Skeletal muscle cell (primary cell): ENCODE measurements around the gene NCOA5.

Experiments used
- DNase-seq: peaks from one replicate; pipeline ENCODE4 v3.0.0-alpha.2; 2010; ENCODE audit warnings: low read depth
- H3K4me3 ChIP-seq: 2 replicates; pipeline ENCODE4 v1.5.1; 2011; ENCODE audit warnings: low read depth, mild to moderate bottlenecking, control low read depth, low read length, moderate library complexity

Gene NCOA5

DNA sequence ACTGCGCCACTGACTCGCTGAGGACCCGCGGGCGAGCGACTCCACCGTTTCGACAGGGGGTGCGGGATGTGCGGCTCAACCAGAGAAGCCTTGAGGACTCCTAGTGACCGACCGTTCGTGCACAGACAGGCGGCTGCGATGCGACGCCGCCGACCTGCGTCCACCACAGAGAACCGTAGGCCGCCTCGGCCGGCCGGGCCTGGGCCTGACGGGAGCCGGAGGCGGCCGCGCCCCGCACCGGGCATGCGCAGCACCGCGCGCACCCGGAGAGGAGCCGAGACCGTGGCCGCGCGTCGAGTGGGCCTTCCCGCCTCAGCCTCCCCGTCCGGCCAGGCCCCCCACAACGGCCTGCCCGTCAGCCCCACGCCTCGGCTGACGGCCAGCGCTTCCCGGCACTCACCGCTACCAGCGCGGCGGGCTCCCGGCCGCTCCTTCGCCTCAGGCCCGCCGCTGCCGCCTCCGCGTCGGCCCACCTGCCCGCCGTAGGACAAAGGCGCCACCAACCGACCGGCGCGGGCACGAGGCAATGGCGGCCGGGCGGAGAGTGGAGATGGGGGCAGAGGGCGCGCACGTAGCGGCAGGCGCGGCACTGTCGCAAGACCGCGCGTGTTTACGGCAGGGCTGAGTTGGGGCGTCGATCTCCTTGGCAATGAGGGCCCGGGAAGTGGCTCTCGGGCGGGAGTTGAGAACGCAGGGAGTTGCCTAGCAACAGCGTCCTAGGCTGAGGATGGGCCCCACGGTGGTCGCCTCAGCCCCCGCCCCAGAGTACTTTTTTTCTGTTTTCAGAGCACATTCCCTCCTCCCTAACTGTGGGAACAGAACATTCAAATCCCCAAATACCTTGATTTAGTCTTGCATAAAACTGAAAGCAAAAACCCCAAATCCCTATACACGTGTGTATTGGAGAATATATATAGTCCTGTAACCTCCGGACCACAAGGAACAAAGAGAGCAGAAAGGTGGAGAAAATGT is at the start of gene NCOA5:
Gene NCOA5 (minus strand): TSS at position 546 of the 972 bp plus-strand sequence. CDS start 10,538 bp downstream, outside the sequence.
- peak; percentile 91 for DNase-seq

DNA sequence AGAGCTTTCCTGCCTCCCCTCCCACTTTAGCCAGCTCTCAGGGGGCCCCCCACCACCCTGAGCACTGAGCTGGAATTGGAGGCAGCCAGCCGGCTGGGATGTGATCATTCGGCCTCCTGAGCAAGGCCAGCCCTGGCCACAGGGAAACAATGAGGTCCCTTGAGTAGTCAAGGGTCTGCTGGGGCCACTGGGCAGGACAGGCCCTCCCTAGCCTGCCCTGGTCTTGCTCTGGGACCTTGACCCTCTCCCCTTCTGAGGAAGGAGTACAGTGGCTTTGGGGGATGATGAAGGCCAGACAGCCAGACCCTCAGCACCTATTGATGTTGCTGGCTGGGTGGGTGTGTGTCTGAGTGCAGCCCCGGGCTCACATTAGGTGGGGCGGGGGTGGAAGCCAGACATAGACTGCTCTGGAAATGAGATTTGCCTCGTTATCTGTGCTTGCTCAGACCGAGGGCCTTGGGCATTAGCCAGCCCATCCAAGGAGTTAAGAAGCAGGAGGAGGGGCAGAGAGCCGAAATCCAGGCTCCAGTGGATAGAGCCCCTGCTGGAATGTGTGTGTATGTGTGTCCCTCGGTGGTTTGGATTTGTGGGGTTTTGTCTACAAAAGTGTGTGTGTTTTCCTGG is 49.6 kb upstream of the NCOA5 start:
- no peak overlapping the region for H3K4me3 ChIP-seq
- DNase-seq: no peak

More for the DNA sequence above, at the start of gene NCOA5:
- H3K4me3 ChIP-seq: peak within 1 kb of the TSS; percentile 87

DNA sequence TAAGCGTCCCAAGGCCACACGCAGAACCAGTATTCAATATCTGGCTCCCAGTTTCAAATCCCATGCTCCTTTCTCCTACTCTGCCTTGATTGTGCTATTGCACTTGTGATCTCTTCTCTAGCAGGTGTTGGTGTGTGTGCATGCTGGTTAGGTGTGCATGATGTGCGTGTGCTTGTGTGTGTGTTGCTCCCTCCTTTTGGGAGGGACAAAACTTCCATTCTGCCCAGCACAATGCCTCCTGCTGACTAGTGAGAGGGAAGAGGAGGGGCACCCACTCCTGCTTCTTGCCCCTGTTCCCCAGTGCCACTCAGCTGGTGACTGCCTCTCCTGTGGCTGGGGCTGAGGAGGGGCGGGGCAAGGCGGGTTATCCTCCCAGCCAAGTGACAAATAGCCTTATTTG is 48.1 kb upstream of the NCOA5 start:
- DNase-seq: no peak
- H3K4me3 ChIP-seq: no peak overlapping the region

DNA sequence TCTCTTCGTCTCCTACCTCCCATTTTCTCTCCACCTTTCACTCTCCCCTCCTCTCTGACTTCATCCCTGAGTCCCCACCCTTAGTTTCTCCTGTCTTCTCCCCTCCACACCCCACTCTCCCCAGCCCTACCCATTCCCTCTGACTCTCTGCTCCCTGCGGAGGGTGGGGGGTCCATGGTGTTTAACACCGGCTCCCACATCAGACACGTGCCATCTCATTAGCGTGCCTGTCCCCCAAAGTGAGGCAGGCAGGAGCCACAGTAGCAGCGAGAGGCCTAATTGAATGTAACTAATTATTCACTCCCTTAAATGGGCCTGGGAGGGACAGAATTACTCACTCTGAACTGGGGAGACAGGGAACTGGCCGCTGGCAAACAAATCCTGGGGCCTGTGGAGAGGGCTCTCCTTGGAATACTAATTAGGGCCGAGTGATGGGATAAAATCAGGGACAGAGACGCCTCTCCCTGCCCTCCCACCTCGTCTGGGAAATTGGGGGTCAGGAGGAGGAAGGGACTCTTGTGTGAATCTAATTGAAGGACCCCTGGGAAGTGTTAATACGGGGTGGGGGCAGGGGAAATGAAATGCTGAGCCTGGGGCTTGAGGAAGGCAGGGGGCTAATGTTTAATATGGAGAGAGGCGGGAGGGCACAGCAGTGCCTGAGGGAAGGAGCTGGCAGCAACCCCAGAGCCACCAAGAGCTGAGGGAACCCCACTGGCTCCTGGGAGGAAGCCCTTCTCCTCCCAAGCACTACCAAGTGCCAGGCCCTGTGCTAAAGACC is 46.3 kb upstream of the NCOA5 start:
- no peak overlapping the region for H3K4me3 ChIP-seq
- no peak for DNase-seq

DNA sequence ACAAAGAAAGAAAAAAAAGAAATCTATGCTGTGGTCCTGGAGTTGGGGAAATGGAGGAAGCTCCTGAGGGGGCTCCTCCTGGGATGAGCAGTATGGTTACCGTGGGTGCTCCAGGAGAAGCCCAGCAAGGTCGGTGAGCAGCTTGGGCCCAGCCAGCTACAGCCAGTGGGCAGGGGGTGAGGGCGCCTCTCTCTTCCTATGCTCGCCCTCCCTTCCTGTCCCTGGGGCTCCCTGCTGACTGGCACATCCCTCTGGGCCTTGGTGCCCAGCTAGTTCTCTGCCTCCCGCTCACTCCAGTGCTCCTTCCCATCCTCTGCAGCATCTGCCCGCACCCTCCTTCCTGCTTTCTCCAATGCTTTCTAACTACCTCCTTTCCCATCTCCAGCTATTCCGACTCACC is 45.0 kb upstream of the NCOA5 start:
- no peak overlapping the region for H3K4me3 ChIP-seq

DNA sequence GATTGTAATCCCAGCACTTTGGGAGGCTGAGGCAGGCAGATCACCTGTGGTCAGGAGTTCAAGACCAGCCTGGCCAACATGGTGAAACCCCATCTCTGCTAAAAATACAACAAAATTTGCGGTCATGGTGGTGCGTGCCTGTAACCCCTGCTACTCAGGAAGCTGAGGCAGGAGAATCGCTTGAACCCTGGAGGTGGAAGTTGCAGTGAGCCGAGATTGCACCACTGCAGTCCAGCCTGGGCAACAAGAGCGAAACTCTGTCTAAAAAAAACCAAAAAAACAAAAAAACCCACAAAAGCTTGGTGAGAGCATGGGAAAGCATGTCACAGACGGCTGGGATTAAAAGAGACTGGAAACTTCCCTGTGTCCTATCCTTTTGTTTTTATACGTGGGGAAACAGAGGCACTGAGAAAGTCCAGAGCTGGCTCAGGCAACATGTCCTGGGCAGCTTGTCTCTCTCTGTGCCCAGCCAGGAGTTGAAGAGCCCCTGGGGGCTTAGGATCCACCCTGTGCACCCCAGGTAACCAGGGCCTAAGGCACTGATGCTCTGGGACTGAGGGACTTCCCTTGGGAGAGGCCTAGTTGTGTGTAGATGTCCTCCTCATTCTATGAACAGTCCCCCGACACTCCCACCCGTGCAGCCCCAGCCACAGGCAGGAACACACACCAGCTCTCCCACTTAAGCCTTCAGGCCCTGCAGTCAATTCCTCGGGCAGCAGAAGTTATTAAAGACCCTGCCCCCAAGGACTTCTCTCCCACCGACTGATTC is 44.3 kb upstream of the NCOA5 start:
- DNase-seq: no peak
- H3K4me3 ChIP-seq: no peak overlapping the region

More for the DNA sequence above, 45.0 kb upstream of the NCOA5 start:
- no peak for DNase-seq

DNA sequence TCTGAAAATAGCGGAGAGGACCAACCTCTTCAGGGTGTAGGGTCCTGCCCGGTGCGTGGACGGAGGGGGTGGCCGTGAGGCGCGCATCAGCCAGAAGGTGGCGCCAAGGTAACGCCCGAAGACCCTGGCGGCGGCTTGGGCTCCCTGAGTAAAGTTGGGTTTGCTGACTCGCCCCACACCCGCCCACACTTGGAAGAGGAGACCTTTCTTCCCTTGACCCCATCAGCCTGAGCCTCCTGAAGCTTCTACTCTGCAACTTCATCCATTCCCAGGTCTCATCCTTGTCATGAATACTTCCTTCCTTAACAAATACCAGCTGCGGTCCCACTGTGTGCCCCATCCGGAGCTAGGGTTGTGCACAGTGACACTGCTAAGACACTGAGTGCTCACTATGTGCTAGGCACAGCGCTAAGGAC is 43.0 kb upstream of the NCOA5 start:
- no peak overlapping the region for H3K4me3 ChIP-seq
- peak; percentile 7 for DNase-seq

DNA sequence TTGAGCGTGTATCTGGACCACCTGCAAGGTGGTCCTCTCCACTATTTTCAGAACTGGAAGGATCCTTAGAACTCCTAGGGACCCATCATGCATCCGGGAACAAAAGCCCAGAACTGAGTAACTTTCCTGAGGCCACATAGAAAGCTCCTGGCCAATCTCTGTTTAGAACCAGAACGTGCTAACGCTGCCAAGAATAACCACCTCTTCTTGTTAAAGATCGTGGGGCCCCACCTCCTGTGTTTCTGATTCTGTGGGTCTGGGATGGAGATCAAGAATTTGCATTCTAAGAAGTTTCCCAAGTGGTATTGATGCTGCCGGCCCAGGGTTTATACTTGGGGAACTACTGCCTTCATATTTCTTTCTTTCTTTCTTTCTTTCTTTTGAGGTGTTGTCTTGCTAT is 41.6 kb upstream of the NCOA5 start:
- peak; percentile 5 for DNase-seq
- no peak overlapping the region for H3K4me3 ChIP-seq

DNA sequence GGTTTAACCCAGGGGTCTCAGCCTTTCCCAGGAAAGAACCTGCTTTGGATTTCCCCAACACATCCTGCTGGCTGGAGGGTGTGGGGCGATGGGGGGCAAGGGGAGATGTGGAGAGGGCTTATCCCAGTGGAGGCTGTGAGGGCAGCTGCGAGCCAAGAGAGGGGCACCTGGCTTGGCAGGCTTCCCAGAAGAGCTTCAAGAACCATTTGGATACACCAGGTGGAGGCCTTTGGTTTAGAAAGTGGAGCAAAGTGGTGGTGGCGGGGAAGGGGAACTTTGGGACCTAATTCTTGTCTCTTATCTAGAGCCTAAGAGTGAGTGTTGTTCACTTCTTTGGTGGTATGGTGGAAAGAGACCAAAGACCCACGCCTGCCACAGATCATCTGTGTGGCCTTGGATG is 40.8 kb upstream of the NCOA5 start:
- no peak overlapping the region for H3K4me3 ChIP-seq
- DNase-seq: no peak

DNA sequence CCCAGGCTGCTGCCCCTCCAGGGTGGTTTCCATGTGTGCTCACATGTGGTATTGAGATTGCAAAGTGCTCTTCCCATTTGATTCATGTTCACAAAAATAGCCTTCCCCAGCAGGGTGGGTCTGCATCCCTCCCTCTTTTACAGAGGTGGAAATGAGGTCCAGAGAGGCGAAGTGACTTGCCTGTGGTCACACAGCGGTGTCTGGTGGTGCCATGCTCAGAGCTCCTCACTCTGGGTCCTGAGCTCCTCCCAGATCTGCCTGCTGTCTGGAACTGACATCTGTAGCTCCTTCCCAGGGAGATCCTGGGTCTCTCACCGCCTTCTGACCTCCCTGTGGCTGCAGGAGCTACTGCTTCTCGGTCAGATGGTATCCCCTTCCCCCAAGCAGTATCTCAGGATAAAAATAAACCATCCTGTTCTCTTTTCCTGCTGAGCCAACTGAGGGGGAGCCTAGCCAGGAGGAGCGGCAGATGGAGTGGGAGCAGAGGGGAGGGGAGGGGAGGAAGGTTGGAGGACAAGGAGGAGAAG is 40.3 kb upstream of the NCOA5 start:
- no peak overlapping the region for H3K4me3 ChIP-seq
- no peak for DNase-seq

DNA sequence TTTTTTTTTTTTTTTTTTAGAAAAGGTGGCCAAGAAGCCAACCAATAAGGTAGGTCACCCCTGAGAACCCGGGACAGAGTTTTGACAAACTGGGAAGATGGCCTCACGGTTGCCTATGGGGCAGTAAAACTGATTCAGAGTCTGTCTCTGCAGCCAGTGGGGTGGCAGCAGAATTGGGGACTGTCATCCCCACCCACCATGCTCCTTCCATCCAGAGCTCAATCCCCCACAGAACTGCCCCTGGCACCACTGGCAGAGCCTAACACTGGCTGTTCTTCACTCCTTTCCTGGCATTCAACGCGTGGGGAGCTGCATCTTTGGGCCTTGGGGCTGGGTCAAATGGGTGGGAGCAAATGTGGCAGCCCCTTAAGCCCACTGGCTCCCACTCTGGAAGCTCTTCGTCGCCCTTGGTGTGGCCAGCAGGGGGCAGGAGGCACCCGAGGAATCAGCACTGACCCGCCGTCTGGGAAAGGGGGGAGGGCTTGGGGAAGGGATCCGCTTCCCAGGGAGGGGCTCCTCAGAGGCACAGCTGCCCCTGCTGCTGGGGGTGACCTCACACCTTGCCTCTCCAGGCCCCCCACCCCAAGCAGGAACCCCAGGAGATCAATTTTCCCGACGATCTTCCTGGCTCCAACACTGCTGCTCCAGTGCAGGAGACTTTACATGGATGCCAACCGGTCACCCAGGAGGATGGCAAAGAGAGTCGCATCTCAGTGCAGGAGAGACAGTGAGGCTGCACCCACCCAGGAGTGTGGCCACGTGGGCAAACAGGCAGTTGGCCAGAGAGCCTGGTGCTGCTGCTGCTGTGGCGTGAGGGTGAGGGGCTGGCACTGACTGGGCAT is 38.8 kb upstream of the NCOA5 start:
- H3K4me3 ChIP-seq: no peak overlapping the region
- no peak for DNase-seq

DNA sequence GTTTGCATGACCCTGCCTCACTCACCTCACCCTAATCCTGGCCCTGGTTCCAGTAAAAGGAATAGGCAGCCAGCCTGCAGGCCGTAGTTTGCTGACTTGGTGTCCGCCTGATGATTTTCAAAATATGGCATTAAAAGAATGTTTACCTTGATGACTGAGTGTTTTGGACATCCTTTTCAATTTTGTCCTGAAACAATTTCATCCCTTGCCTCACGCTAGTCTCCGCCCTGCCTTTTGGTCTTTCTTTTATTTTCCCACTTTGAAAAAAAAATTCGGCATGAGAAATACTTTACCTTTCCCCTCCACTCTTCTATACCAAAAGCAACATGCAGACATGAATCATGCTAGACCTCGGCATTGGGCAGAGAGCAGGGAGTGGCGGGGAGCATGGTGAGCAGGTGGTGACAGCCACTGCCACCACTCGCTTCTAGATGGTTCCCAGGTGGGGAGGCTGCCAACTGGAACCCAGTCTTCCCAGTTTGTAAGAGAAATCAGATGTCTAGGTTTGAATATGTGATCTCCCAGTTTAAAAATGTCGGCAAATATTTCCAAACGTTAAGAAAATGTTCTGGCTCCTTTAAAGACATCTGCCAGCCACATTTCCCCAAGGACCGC is 37.7 kb upstream of the NCOA5 start:
- no peak for DNase-seq
- H3K4me3 ChIP-seq: no peak overlapping the region

DNA sequence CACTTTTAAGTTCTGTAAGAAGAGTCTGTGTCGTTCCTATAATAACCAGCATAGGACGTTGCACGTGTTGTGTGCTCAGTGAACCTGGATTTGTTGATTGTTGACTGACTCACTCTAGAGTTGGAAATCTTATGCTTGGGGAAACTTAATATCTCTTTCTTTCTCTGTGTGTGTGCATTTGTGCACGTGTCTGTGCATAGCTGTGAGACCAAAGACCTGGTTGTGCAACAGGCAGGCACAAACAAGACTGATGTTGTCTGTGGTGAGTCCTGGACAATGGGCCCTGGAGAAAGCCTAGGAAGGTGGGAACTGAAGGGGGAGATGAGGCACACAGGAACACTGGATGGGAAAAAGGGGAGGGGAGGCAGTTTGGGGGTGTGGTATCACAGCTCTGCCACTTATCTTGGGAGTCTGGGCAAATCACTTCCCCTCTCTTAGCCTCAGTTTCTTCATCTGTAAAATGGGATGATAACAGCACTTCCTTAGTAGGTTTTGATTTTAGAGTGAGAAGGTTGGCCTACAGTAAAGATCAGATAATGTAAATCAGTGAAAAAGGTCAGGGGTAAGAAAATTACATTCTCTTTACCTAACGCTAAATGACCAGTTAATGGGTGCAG is 36.8 kb upstream of the NCOA5 start:
- no peak for DNase-seq
- H3K4me3 ChIP-seq: no peak overlapping the region

DNA sequence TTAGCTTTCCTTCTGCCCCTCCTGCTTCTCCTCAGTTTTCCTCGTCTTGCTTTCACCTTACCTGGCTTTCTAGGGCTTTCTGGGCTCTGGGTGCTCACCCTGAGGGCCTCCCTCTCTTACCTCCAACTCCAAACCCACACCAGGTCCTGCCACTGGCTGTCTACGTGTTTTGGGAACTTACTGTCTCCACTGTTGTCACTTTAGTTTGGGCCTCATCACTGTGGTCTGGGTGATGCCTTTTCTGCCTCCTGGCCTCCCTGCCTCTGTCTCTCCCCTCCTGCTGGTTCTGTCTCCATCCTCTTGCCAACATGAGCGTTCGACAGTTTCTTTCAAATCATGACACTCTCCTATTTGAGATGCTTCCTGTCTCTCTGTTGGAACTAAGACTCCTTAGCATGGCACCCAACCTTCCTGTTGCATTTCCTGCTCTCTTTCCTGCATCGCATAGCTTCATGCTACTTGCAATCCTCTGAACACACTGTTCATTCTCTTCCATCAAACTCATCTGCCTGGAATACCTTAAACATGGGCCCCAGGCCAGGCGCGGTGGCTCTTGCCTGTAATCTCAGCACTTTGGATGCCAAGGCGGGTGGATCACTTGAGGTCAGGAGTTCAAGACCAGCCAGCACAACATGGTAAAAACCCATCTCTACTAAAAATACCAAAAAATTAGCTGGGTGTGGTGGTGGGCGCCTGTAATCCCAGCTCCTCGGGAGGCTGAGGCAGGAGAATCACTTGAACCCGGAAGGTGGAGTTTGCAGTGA is 33.9 kb upstream of the NCOA5 start:
- DNase-seq: no peak
- no peak overlapping the region for H3K4me3 ChIP-seq

DNA sequence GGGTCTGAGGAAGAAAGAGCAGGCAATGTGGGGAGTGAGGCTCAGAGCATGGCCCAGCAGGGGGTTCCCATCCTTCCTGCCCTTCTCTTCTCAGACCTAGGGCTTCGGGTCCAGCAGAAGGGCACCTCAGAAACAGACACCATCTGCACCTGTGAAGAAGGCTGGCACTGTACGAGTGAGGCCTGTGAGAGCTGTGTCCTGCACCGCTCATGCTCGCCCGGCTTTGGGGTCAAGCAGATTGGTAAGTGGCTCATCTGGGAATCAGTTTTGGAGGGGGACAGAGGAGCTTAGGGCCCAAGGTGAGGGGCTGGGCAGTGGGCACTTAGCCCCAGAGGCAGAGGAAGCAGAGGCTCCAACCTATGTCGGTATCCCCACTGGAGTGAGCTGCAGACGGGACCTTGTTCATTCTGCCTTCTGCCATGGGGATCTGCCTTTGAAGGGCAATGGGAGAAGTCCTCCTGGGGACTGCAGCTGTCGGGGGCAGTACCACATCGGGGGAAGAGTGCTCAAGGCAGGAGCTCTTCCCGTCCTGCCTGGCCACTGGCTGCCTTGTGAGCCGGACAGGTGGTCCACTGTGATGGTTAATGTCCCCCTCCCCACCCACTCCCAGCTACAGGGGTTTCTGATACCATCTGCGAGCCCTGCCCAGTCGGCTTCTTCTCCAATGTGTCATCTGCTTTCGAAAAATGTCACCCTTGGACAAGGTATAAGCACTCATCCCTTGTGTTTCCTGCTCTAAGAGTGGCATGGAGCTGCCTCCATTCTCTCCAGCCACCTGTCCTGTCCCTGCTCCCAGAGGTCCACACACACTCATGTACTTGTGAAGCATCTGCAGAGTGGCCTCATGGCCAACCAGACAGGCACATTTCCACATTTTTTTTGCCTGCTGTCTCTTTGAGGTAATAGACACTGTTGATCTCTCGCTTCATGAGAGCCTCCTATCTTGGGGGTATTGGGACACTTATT is 33.0 kb upstream of the NCOA5 start:
- no peak for DNase-seq
- H3K4me3 ChIP-seq: no peak overlapping the region

DNA sequence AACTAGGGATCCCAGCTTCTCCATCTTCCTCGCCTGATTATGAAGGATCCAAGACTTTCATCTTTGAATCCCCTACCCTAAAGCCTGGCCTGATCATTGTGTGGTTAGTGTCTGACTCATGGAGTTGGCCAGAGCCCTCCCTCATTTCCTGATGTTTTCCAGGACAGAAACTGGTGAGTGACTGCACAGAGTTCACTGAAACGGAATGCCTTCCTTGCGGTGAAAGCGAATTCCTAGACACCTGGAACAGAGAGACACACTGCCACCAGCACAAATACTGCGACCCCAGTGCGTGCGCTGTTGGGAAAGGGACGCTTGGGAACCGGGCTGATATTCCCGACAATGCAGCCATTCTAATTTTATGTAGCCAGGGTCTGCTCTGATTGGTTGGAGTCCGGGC is 32.3 kb upstream of the NCOA5 start:
- no peak overlapping the region for H3K4me3 ChIP-seq
- DNase-seq: peak; percentile 20
